EL (cell line): Measurements from ENCODE around the gene TAGLN2.
A peak's percentile ranks its signal among the peaks of the same experiment; 100 is the strongest.

Experiments used
- DNase-seq: peaks from one replicate; pipeline ENCODE4 v3.0.0-alpha.2; 2016

Gene TAGLN2

GRCh38 chr1:159869173-159869572, 56.1 kb downstream of the TAGLN2 start:
- DNase-seq: peak; percentile 74

GRCh38 chr1:159868766-159869165, 56.5 kb downstream of the TAGLN2 start:
- DNase-seq: no peak
